GM12872 (cell line): ENCODE results near the gene MTFR2.

Source experiments
- TF ChIP-seq, protein P1 (sequence below): IDR thresholded peaks from 3 replicates; pipeline ENCODE4 v1.5.1; 2011; ENCODE audit warnings: low read depth, mild to moderate bottlenecking, low read length, moderate library complexity; ENCODE audit not compliant: insufficient read depth

The MTFR2 gene

DNA sequence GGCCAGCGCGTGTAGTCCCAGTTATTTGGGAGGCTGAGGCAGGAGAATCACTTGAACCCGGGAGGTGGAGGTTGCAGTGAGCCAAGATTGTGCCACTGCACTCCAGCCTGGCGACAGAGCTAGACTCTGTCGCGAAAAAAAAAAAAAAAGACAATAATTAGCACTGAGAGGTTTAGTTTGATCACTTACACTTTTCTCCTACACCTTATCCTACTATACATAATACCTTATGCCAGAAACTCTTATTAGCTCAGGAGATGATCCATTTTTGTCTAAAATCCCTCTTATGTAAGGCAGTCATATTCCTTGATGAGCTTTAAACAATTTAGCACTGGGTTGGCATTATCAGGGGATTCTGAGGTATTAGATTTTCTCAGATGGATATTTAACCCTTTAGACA lies 3.6 kb upstream of the MTFR2 start:
- TF ChIP-seq, protein P1, sequence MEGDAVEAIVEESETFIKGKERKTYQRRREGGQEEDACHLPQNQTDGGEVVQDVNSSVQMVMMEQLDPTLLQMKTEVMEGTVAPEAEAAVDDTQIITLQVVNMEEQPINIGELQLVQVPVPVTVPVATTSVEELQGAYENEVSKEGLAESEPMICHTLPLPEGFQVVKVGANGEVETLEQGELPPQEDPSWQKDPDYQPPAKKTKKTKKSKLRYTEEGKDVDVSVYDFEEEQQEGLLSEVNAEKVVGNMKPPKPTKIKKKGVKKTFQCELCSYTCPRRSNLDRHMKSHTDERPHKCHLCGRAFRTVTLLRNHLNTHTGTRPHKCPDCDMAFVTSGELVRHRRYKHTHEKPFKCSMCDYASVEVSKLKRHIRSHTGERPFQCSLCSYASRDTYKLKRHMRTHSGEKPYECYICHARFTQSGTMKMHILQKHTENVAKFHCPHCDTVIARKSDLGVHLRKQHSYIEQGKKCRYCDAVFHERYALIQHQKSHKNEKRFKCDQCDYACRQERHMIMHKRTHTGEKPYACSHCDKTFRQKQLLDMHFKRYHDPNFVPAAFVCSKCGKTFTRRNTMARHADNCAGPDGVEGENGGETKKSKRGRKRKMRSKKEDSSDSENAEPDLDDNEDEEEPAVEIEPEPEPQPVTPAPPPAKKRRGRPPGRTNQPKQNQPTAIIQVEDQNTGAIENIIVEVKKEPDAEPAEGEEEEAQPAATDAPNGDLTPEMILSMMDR: no peak

DNA sequence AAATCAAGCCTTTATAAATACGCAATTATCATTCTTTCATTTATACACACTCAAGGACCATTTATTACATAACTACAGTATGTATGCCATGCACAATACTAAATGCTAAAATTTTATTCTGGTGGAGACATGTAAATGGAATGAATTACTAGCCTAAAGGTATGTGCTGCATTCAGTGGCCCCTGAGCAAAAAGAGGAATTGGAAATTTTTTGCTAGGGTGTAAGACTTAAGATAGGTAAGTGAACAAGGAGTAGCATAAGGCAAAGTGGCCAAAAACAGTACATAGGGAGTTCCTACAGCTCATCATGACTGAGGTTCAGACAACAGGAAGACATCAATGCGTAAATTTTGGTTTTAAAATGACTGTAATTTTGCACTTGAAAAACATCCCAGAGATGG lies 2.3 kb upstream of the MTFR2 start:
- TF ChIP-seq, protein P1: no peak

DNA sequence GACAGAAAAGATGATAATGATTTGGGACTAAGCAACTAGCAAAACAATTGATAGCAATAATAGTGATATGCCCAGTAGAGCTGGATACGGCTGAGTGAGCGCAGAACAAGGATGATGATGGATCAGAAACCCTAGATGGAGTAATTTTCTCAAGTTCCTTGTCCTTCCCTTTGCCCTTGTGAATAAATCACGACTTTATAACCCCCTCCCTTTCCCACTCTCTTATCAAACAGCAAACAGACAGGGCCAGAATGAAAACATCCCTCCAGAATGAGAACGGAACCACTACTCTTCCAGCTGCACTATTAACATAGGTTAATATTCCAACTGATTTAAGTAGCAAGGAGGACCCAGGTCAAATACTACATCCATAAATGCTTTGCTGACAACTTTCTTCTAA lies 1.3 kb upstream of the MTFR2 start:
- TF ChIP-seq, protein P1: no peak

DNA sequence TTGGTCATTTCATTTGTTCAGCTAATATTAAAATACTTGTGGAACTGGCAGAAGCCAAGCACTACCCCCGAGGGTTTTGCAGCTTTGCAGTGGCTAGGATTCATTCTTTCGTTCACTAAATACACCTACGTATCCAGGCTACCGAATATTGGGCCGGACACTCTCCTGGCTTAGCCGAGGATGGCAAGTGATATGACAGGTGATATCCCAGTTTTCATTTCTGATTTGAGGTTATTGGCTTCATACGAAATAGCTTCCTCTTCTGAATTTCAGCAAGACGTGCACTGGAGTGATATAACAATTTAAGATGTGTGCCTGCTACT lies 536 bp upstream of the MTFR2 start:
- TF ChIP-seq, protein P1: no peak

DNA sequence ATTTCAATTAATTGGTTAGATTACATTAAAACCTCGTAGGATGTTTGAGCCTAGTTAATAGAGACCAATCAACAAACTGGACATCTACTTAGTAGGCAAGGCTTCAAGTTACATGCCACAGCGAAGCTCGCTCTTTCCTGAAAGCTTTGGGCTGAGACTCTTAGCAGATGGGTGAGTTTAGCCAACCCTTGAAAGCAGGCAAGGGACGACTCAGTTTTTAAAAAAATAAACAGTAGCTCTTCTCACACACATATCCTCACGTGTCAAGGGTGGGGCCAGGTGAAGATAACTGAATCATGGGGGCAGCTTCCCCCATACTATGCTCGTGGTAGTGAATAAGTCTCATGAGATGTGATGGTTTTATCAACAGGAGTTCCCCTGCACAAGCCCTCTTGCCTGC lies 775 bp downstream of the MTFR2 start:
- TF ChIP-seq, protein P1: no peak

DNA sequence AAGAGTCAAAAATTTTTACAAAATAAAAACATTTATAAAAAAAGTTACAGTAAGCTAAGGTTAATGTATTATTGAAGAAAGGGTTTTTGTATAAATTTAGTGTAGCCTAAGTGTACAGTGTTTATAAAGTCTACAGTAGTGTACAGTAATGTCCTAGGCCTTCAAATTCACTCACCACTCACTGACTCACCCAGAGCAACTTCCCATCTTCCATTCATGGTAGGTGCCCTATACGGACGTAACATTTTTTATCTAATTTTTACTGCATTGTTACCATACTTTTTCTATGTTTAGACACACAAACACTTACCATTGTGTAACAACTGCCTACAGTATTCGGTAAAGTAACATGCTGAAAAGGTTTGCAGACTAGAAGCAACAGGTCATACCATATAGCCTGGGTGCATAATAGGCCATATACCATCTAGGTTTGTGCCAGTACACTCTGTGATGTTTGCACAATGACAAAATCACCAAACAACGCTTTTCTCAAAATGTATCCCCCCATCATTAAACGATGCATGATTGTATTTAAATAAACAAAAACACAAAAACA lies 6.0 kb downstream of the MTFR2 start:
- TF ChIP-seq, protein P1: no peak

DNA sequence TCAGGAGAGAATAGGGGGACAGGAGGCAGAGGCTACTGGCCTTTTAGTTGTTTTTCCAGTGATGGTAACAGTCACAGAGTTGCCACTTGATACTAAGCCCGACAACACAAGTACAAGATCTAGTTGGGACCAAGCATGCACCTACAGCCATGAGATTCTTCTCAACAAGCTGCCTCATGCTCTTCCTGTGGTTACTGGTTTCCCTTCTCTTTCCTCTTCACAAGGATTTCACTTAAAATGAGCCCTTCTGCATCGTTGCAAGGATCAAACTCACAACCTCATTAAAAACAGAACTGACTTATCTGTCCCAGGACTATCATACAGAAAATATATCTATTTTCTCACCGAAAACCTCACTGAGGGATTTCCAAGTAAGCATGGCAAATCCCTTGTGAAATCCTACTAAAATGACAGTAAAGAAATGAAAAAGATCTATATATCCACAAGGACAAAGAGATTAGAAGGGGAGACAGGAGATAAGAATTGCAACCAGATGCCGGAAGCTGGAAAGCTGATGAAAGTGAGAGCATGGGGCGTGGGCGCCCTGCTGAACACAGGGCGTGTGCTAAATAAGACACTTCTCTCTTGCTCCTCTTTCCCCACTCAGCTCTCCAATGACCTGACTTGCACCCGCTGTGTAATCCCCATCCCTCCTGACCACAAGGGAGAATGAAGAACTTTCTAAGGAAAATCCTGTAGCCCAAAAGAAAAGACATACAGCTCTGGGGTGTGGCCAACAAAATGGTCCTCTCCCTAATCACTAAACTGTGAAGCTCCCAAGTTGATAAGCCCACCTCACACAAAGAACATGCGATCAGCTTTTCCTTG lies 13.4 kb downstream of the MTFR2 start:
- TF ChIP-seq, protein P1: no peak
